Mesothelial cell of epicardium (in vitro differentiated cells): ENCODE measurements around the gene SLC9A9. TPM values are rescaled to one million over a fixed set of nuclear protein-coding genes. Genes with fewer than 3 reads are reported as not detected.

Source experiments
- DNase-seq, 2 experiments: peaks; one replicate each; pipeline ENCODE4 v3.0.0; 2021; ENCODE audit warnings: low spot score in 2 of 2; ENCODE audit not compliant: unreplicated experiment in 2 of 2
- H3K27ac Mint-ChIP-seq: 2 replicates; pipeline ENCODE4 v1.8.0; 2021; ENCODE audit warnings: mixed read lengths
- H3K27me3 Mint-ChIP-seq: 2 replicates; pipeline ENCODE4 v1.8.0; 2021; ENCODE audit warnings: low read depth, mixed read lengths
- H3K36me3 Mint-ChIP-seq: 2 replicates; pipeline ENCODE4 v1.8.0; 2021; ENCODE audit warnings: mixed read lengths
- H3K4me1 Mint-ChIP-seq: 2 replicates; pipeline ENCODE4 v1.8.0; 2021; ENCODE audit warnings: mixed read lengths
- H3K4me3 Mint-ChIP-seq: 2 replicates; pipeline ENCODE4 v1.8.0; 2021; ENCODE audit warnings: mild to moderate bottlenecking, moderate library complexity, mixed read lengths
- H3K9me3 Mint-ChIP-seq: 2 replicates; pipeline ENCODE4 v1.8.0; 2021; ENCODE audit warnings: mixed read lengths
- total RNA-seq: library from RNA; stranded (reverse); gene quantifications from 3 replicates; pipeline ENCODE4 v1.2.1, GENCODE V29; 2021
- TF ChIP-seq, protein P1 (sequence below): fragments of 200-600 bp; sonication (generic); IDR thresholded peaks from one replicate; pipeline ENCODE4 v1.5.0; 2021; ENCODE audit warnings: antibody characterized with exemption; ENCODE audit not compliant: unreplicated experiment

Gene SLC9A9
- total RNA-seq, 1 donor from 2014 or later = 2.7 TPM

DNA sequence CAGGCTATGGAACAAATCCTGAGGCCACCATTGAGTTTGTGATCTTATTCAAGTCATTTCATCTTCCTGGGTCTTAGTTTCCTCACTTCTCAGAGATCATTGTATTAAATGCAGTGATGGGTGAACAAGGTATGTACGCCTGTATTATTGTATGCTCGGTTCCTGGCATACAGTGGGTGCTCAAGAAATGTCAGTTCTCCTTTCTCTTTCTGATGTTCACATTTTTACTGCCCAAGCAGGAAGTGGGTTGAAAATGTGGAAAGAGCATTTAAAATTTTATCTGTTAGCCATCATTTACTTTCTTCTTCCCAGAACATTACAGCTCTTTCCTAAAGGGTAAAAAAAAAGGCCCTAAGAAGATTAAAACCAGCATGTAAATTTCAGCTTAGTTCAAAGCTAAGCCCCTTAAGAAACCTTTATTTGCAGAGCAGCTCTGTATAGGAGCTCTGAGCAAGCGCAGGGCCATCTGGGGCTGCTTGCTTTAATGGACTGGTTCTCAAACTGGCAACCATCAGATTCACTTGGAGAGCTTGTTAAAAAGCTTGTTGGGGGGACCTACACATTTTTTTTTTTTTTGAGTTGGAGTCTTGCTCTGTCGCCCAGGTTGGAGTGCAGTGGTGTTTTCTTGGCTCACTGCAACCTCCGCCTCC, 549.3 kb downstream of the SLC9A9 start:
- peaks cover 34% of the 10 kb centered on the region for H3K4me1 Mint-ChIP-seq
- H3K9me3 Mint-ChIP-seq = no peaks in the 10 kb centered on the region
- peaks cover 14% of the 10 kb centered on the region for H3K27me3 Mint-ChIP-seq
- TF ChIP-seq, protein P1, sequence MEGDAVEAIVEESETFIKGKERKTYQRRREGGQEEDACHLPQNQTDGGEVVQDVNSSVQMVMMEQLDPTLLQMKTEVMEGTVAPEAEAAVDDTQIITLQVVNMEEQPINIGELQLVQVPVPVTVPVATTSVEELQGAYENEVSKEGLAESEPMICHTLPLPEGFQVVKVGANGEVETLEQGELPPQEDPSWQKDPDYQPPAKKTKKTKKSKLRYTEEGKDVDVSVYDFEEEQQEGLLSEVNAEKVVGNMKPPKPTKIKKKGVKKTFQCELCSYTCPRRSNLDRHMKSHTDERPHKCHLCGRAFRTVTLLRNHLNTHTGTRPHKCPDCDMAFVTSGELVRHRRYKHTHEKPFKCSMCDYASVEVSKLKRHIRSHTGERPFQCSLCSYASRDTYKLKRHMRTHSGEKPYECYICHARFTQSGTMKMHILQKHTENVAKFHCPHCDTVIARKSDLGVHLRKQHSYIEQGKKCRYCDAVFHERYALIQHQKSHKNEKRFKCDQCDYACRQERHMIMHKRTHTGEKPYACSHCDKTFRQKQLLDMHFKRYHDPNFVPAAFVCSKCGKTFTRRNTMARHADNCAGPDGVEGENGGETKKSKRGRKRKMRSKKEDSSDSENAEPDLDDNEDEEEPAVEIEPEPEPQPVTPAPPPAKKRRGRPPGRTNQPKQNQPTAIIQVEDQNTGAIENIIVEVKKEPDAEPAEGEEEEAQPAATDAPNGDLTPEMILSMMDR = no peak
- no peak overlapping the region for H3K27ac Mint-ChIP-seq
- DNase-seq = no peak
- no peaks in the 10 kb centered on the region for H3K36me3 Mint-ChIP-seq
- no peak overlapping the region for H3K4me3 Mint-ChIP-seq

GRCh38 chr3:143298380-143298779, 549.9 kb downstream of the SLC9A9 start:
- Mint-ChIP-seq H3K4me1 (peaks cover 29% of the 10 kb centered on the region), H3K27ac (no peak overlapping the region), H3K36me3 (no peaks in the 10 kb centered on the region), H3K4me3 (no peak overlapping the region), H3K27me3 (peaks cover 12% of the 10 kb centered on the region), H3K9me3 (no peaks in the 10 kb centered on the region)
- DNase-seq = no peak
- TF ChIP-seq, protein P1 = no peak

DNA sequence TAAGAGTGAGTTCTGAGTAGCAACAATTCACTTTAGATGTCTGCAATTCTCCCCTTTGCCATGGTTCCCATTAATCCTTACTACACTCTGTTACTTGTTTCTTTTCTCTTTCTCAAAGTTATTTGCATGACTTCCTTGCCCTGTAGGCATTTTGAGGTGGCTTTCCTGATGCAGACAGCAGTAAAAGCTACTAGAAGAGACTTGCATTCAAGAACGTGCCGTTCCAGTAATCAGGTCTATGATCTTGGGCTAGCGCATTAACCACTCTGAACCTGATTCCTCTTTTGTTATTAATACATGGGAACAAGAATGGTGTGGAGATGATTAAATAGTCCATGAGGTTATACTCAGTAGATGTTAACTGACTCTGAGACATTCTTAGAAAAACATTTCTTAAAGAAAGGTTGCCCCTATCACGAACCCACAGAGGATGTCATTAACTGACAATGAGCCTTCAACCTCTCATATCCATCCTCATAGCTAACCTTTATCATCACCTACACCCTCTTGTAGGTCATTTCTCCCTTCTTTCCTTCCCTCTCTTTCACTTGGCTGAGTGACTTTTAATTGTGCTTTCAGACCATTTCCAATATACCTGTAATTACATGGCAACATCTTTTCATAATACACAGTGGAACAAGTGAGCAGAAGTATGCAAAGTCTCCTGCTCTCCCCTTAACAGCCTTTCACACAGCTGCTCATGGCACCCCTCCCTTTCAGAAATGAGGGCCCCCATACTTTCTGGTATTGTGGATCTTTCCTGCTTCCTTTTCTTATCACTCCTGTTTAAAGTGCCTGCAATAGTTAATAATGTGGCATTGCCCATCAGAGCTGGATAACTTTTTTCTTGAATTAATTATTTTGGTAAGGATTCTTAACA, 552.8 kb downstream of the SLC9A9 start:
- Mint-ChIP-seq H3K4me3 (no peak overlapping the region), H3K9me3 (no peaks in the 10 kb centered on the region), H3K36me3 (no peaks in the 10 kb centered on the region), H3K27me3 (no peaks in the 10 kb centered on the region), H3K27ac (no peak overlapping the region), H3K4me1 (peaks cover 11% of the 10 kb centered on the region)
- TF ChIP-seq, protein P1 = no peak
- DNase-seq = no peak

DNA sequence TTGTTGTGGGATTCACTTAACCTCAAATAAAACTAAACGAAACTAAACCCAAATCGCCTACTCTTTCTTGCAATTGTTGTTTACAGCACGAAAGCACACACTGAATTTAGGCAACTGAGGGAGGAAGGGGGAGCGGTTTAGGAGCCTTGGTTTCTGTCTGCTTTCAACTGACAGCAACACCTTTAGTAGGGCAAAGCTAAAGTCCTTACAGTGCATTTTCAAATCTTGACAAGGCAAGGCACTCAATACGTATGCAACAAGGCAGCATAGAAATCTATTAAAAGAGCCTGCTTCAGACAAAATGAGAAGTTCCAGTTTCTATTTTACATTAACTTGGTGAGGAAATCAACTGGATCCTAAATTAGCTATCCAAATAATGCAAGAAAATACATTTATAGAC, 554.1 kb downstream of the SLC9A9 start:
- DNase-seq = no peak
- no peaks in the 10 kb centered on the region for H3K36me3 Mint-ChIP-seq
- no peaks in the 10 kb centered on the region for H3K27me3 Mint-ChIP-seq
- H3K9me3 Mint-ChIP-seq = no peaks in the 10 kb centered on the region
- TF ChIP-seq, protein P1 = no peak
- no peak overlapping the region for H3K4me3 Mint-ChIP-seq
- peaks cover 11% of the 10 kb centered on the region for H3K4me1 Mint-ChIP-seq
- no peak overlapping the region for H3K27ac Mint-ChIP-seq

- no peak for DNase-seq
- TF ChIP-seq, protein P1 = no peak
- no peaks in the 10 kb centered on the region for H3K36me3 Mint-ChIP-seq
- no peak overlapping the region for H3K4me3 Mint-ChIP-seq
- H3K27me3 Mint-ChIP-seq = no peaks in the 10 kb centered on the region
- no peaks in the 10 kb centered on the region for H3K9me3 Mint-ChIP-seq
- H3K4me1 Mint-ChIP-seq = peaks cover 11% of the 10 kb centered on the region
- no peak overlapping the region for H3K27ac Mint-ChIP-seq
These were observed 556.3 kb downstream of the SLC9A9 start for GRCh38 chr3:143291836-143292447.
